Bronchial epithelial cell (primary cell): ENCODE measurements around the gene FARSB. TPM values are rescaled to one million over a fixed set of nuclear protein-coding genes. Genes with fewer than 3 reads are reported as not detected.

Source experiments
- DNase-seq: peaks from one replicate; pipeline ENCODE4 v3.0.0-alpha.2; 2010; ENCODE audit warnings: low read depth
- FAIRE-seq: peaks from 2 replicates; lab custom pipeline; 2011; peaks lifted over from hg19 to GRCh38; lab: Jason Lieb, UNC
- H3K27me3 ChIP-seq: 2 replicates; pipeline ENCODE4 v1.5.1; 2011; ENCODE audit warnings: low read length; ENCODE audit not compliant: control insufficient read depth, insufficient read depth
- H3K36me3 ChIP-seq: 2 replicates; pipeline ENCODE4 v1.5.1; 2011; ENCODE audit warnings: low read length; ENCODE audit not compliant: control insufficient read depth, insufficient read depth
- H3K4me3 ChIP-seq: 2 replicates; pipeline ENCODE4 v1.5.1; 2011; ENCODE audit warnings: mild to moderate bottlenecking, low read depth, low read length, control low read depth
- CTCF ChIP-seq: IDR thresholded peaks from 2 replicates; pipeline ENCODE4 v1.5.1; 2011; ENCODE audit warnings: mild to moderate bottlenecking, moderate library complexity, low read length, control low read depth, inconsistent platforms; ENCODE audit not compliant: insufficient read depth, severe bottlenecking
- total RNA-seq: library from RNA; depleted of rRNA; stranded (reverse); fragments of >200 nt; gene quantifications from 2 replicates; pipeline ENCODE4 v1.2.1, GENCODE V29; 2014

FARSB gene
- 12.9 and 13.6 TPM in 2 replicates for total RNA-seq

GRCh38 chr2:222655787-222656525 lies at the start of gene FARSB:
FARSB (minus strand) TSS chr2:222656092; CDS start chr2:222656073, 19 bp downstream.
- Histone ChIP-seq H3K27me3 (no peaks in the 10 kb centered on the region), H3K4me3 (peak within 1 kb of the TSS; percentile 68), H3K36me3 (peaks cover 2% of the 10 kb centered on the region)
- FAIRE-seq (no peak), DNase-seq (peak; percentile 93)
- no peak for TF ChIP-seq CTCF

- FAIRE-seq (no peak), DNase-seq (no peak)
- no peaks in the 10 kb centered on the region for H3K27me3 ChIP-seq
- H3K4me3 ChIP-seq = no peak overlapping the region
- no peaks in the 10 kb centered on the region for H3K36me3 ChIP-seq
- no peak for TF ChIP-seq CTCF
These were observed 48.0 kb upstream of the FARSB start for GRCh38 chr2:222703886-222704285.

- FAIRE-seq (no peak), DNase-seq (no peak)
- H3K4me3 ChIP-seq = no peak overlapping the region
These were observed 47.2 kb upstream of the FARSB start for GRCh38 chr2:222703091-222703490.

GRCh38 chr2:222701721-222702131 lies 45.8 kb upstream of the FARSB start:
- H3K36me3 ChIP-seq = no peaks in the 10 kb centered on the region
- TF ChIP-seq CTCF = no peak
- no peak for FAIRE-seq
- DNase-seq = no peak
- no peak overlapping the region for H3K4me3 ChIP-seq
- no peaks in the 10 kb centered on the region for H3K27me3 ChIP-seq

More at GRCh38 chr2:222703091-222703490, 47.2 kb upstream of the FARSB start:
- H3K27me3 ChIP-seq = no peaks in the 10 kb centered on the region
- no peaks in the 10 kb centered on the region for H3K36me3 ChIP-seq
- no peak for TF ChIP-seq CTCF

- TF ChIP-seq CTCF = no peak
- FAIRE-seq = no peak
- DNase-seq = no peak
- Histone ChIP-seq H3K4me3 (no peak overlapping the region), H3K36me3 (no peaks in the 10 kb centered on the region), H3K27me3 (no peaks in the 10 kb centered on the region)
These were observed 45.3 kb upstream of the FARSB start for GRCh38 chr2:222701233-222701632.
